DMS 273 (cell line): Measurements from ENCODE around the gene PHF19.
A peak's percentile ranks its signal among the peaks of the same experiment; 100 is the strongest.

Source experiments
- DNase-seq: peaks from one replicate; lab custom pipeline; 2025; ENCODE audit not compliant: unreplicated experiment; lab: John Stamatoyannopoulos, UW

Gene PHF19

DNA sequence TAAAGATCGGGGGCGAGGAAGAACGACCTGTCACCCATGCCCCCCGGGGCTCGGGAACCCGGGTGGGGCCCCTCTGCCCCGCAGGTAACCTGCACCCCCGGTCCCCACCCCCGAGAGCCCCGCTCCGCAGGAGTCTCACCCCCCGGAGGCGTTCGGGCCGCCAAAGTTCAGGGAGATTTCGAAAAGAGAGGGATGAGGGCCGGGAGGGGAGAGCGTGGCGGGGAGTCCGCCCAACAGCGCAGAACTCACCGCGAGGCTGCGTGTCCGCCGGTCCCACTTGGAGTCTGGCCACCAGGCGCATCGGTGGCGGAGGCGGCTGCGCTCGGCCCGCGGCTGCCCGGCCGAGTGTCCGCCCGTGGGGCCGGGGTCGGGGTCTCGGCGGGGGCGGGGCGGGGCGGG, at the start of gene PHF19:
Gene PHF19, minus strand, starts transcription at position 347 of the 399 bp plus-strand sequence. CDS start 2,447 bp downstream, outside the sequence.
- DNase-seq: peak; percentile 77

GRCh38 chr9:120926397-120926928, 49.5 kb upstream of the PHF19 start, which contains the start of gene TRAF1:
Gene TRAF1, minus strand, starts transcription at chr9:120926796. Its CDS starts 721 bp downstream, at chr9:120926075.
- DNase-seq: no peak

DNA sequence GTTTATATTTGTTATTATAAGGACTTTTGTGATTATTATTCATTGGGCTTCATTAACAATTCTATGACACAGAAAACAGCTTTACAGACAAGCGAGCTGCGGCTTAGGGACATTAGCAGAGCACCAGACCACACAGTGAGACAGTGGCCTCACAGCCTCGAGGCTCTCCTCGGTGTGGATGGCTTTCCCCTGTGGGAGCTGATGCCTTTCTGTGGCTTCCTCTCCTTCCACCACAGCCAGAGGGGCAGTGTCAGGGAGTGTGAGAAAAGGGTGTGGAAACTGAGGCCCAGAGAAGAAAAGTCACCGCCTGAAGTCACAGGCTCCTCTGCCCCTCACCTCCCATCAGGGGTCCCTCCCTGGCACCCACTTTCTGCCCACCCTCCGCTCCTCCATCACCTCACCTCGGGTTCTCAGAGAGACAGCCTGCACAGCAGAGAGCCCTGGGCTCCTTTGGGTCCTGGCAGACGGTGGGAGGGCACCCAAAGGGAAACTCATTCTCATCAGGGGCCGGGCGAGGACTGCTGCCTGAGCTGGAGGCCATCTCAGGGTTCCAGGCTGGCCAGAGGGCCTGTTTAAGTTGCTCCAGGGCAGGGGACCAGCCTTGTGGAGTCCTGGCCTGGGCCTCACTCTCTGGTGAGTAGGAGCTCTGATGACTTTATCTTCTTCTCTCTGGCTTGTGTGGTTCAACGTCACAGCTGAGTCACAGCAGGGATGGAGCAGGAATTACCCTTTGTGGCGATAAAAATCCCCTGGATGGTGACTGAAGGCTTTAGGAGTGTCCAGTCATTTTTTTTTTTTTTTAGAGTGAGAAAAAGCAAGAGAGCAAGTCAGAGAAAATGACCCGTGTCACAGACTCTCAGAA, 48.8 kb upstream of the PHF19 start:
- DNase-seq: no peak

GRCh38 chr9:120924698-120925534, 47.9 kb upstream of the PHF19 start:
- DNase-seq: no peak

- DNase-seq: no peak
These were observed 46.8 kb upstream of the PHF19 start for GRCh38 chr9:120923620-120924328.

- no peak for DNase-seq
These were observed 45.6 kb upstream of the PHF19 start for GRCh38 chr9:120922404-120923195.

DNA sequence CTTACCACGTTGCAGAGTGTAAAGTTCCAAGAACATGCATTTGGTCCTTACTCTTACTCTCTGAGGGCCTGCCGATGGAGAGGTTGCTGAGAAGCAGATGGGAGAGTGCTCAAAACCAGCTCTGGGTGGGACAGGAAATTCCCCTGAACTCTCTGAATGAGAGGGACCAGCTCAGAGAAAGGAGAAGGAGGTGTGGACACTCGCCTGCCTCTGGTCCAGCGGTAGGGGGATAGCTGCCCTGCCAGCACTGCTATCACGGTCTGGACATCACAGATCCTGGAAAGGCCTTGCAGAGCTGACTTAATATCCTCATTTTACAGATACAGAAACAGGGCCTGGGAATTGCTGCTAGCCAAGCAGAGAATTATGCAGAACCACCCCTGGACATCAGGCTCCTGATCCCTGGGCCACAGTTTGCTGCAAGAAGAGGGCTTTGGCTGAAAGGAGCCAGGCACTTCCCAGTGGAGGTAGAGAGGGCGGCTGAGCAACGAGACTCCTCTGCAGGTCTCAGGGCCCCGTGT, 44.7 kb upstream of the PHF19 start:
- no peak for DNase-seq

DNA sequence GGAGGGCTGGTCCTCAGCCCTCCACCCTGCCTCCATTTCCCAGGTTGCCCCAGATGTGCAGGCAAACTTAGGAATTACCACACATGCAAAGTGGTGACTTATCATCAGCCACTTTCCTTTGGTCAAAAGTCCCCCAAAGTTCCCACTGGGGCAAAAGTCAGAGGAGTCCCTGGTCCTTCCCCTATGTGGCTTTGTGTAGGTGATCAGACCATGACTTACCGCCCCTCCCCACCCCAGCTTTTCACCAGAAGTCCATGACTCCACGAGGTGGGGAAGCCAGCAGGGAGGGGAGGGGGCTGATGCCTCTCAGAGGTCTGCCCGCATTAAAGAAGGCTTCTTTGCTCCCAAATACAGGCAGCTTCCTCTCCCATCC, 43.8 kb upstream of the PHF19 start:
- DNase-seq: no peak

DNA sequence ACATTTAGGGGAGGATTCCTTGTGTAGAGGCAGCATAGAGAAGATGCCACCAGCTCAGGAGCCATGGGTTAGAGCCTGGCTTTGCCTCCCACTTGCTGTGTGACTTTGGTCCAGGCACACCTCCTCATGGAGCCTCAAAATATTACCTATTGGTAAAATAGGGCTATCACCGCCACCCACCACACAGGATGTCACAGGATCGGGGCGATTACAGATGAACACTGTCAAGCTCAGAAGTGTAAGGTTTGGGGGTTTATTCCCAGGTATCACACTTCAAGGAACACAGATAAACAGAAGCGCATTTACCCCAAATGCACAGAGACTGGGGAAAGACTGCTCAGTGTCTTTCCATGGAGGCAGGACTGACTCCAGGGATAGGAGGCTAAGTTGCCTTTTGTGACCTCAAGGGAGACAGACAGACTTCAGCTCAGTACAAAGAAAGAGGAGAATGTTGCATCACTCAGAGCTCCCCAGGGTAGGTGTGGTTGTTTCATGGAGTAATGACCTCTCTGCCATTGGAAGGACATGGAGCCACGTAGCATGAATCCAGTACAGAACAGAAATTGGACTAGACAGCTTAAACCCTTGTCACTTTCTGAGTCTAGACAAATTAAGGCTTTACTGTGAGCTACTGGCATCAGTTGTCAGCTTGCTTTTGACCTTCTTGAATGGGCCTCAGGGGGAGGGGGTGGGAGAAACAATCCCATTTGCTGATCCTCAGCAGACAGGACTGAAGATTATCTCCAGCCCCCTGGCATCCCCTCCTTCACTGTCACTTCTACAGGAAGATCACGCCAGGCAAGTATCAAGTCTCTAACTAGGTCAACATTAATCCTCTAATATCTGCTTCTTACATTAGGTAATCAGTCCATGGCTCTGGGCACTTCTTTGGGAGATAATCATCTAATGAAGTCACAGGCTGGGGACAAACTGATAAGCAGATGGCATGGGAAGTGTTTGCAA, 43.1 kb upstream of the PHF19 start:
- DNase-seq: no peak

GRCh38 chr9:120918931-120919842, 42.2 kb upstream of the PHF19 start:
- no peak for DNase-seq

GRCh38 chr9:120917929-120918762, 41.2 kb upstream of the PHF19 start:
- DNase-seq: no peak

- no peak for DNase-seq
These were observed 40.2 kb upstream of the PHF19 start for GRCh38 chr9:120916991-120917880.

GRCh38 chr9:120916588-120916987, 39.6 kb upstream of the PHF19 start:
- peak; percentile 61 for DNase-seq

GRCh38 chr9:120915854-120916470, 39.0 kb upstream of the PHF19 start:
- DNase-seq: no peak

- no peak for DNase-seq
These were observed 38.0 kb upstream of the PHF19 start for GRCh38 chr9:120914953-120915352.
